ENCODE results near the gene ACAP3.

ACAP3 gene

GRCh38 chr1:1260843-1261560, 46.7 kb downstream of the ACAP3 start:
- Histone ChIP-seq H3K4me3 (ENCODE audit: low read depth in 1 of 2, low read length in 2 of 2) (no peak overlapping the region), H3K27me3 (ENCODE audit: control insufficient read depth in 1 of 2, insufficient read depth in 2 of 2, low read length in 2 of 2) (no peaks in the 10 kb centered on the region), H3K27ac (ENCODE audit: low read depth, low read length) (no peak overlapping the region), H3K4me1 (ENCODE audit: insufficient read depth, low read length) (no peaks in the 10 kb centered on the region), H3K9me3 (ENCODE audit: low read length) (no peaks in the 10 kb centered on the region), H3K36me3 (ENCODE audit: insufficient read depth, low read length) (peaks cover 44% of the 10 kb centered on the region), H3K9ac (ENCODE audit: low read length) (no peak overlapping the region)

- Histone ChIP-seq H3K4me3 (ENCODE audit: low read depth in 1 of 2, low read length in 2 of 2) (no peak overlapping the region), H3K9me3 (ENCODE audit: low read length) (no peaks in the 10 kb centered on the region), H3K27me3 (ENCODE audit: control insufficient read depth in 1 of 2, insufficient read depth in 2 of 2, low read length in 2 of 2) (no peaks in the 10 kb centered on the region), H3K9ac (ENCODE audit: low read length) (no peak overlapping the region), H3K36me3 (ENCODE audit: insufficient read depth, low read length) (peaks cover 53% of the 10 kb centered on the region), H3K27ac (ENCODE audit: low read depth, low read length) (no peak overlapping the region), H3K4me1 (ENCODE audit: insufficient read depth, low read length) (no peaks in the 10 kb centered on the region)
Measured at GRCh38 chr1:1259951-1260600, 47.7 kb downstream of the ACAP3 start.

- Histone ChIP-seq H3K4me3 (ENCODE audit: low read depth in 1 of 2, low read length in 2 of 2) (no peak overlapping the region), H3K4me1 (ENCODE audit: insufficient read depth, low read length) (no peaks in the 10 kb centered on the region), H3K9ac (ENCODE audit: low read length) (no peak overlapping the region), H3K9me3 (ENCODE audit: low read length) (no peaks in the 10 kb centered on the region), H3K36me3 (ENCODE audit: insufficient read depth, low read length) (peaks cover 58% of the 10 kb centered on the region), H3K27me3 (ENCODE audit: control insufficient read depth in 1 of 2, insufficient read depth in 2 of 2, low read length in 2 of 2) (no peaks in the 10 kb centered on the region), H3K27ac (ENCODE audit: low read depth, low read length) (no peak overlapping the region)
Measured at GRCh38 chr1:1259540-1259939, 48.2 kb downstream of the ACAP3 start.

- H3K27ac ChIP-seq (ENCODE audit: low read depth, low read length): no peak overlapping the region
- H3K4me3 ChIP-seq (ENCODE audit: low read depth in 1 of 2, low read length in 2 of 2): no peak overlapping the region
- no peaks in the 10 kb centered on the region for H3K9me3 ChIP-seq (ENCODE audit: low read length)
- peaks cover 58% of the 10 kb centered on the region for H3K36me3 ChIP-seq (ENCODE audit: insufficient read depth, low read length)
- no peak overlapping the region for H3K9ac ChIP-seq (ENCODE audit: low read length)
- no peaks in the 10 kb centered on the region for H3K27me3 ChIP-seq (ENCODE audit: control insufficient read depth in 1 of 2, insufficient read depth in 2 of 2, low read length in 2 of 2)
- H3K4me1 ChIP-seq (ENCODE audit: insufficient read depth, low read length): no peaks in the 10 kb centered on the region
Measured at GRCh38 chr1:1259119-1259488, 48.6 kb downstream of the ACAP3 start.

GRCh38 chr1:1256956-1257871, 50.5 kb downstream of the ACAP3 start:
- no peaks in the 10 kb centered on the region for H3K4me1 ChIP-seq (ENCODE audit: insufficient read depth, low read length)
- H3K36me3 ChIP-seq (ENCODE audit: insufficient read depth, low read length): peaks cover 46% of the 10 kb centered on the region

GRCh38 chr1:1255611-1256010, 52.1 kb downstream of the ACAP3 start:
- Histone ChIP-seq H3K4me1 (ENCODE audit: insufficient read depth, low read length) (no peaks in the 10 kb centered on the region), H3K27ac (ENCODE audit: low read depth, low read length) (no peak overlapping the region), H3K9me3 (ENCODE audit: low read length) (no peaks in the 10 kb centered on the region), H3K9ac (ENCODE audit: low read length) (no peak overlapping the region), H3K27me3 (ENCODE audit: control insufficient read depth in 1 of 2, insufficient read depth in 2 of 2, low read length in 2 of 2) (no peaks in the 10 kb centered on the region), H3K4me3 (ENCODE audit: low read depth in 1 of 2, low read length in 2 of 2) (no peak overlapping the region), H3K36me3 (ENCODE audit: insufficient read depth, low read length) (peaks cover 33% of the 10 kb centered on the region)

More at GRCh38 chr1:1256956-1257871, 50.5 kb downstream of the ACAP3 start:
- no peaks in the 10 kb centered on the region for H3K9me3 ChIP-seq (ENCODE audit: low read length)
- H3K27me3 ChIP-seq (ENCODE audit: control insufficient read depth in 1 of 2, insufficient read depth in 2 of 2, low read length in 2 of 2): no peaks in the 10 kb centered on the region
- no peak overlapping the region for H3K27ac ChIP-seq (ENCODE audit: low read depth, low read length)
- H3K4me3 ChIP-seq (ENCODE audit: low read depth in 1 of 2, low read length in 2 of 2): no peak overlapping the region
- no peak overlapping the region for H3K9ac ChIP-seq (ENCODE audit: low read length)

GRCh38 chr1:1255078-1255477, 52.7 kb downstream of the ACAP3 start:
- no peak overlapping the region for H3K9ac ChIP-seq (ENCODE audit: low read length)
- no peaks in the 10 kb centered on the region for H3K9me3 ChIP-seq (ENCODE audit: low read length)
- H3K36me3 ChIP-seq (ENCODE audit: insufficient read depth, low read length): peaks cover 28% of the 10 kb centered on the region
- H3K27me3 ChIP-seq (ENCODE audit: control insufficient read depth in 1 of 2, insufficient read depth in 2 of 2, low read length in 2 of 2): no peaks in the 10 kb centered on the region
- H3K27ac ChIP-seq (ENCODE audit: low read depth, low read length): no peak overlapping the region
- H3K4me3 ChIP-seq (ENCODE audit: low read depth in 1 of 2, low read length in 2 of 2): no peak overlapping the region
- no peaks in the 10 kb centered on the region for H3K4me1 ChIP-seq (ENCODE audit: insufficient read depth, low read length)

- H3K36me3 ChIP-seq (ENCODE audit: insufficient read depth, low read length): peaks cover 24% of the 10 kb centered on the region
- H3K9ac ChIP-seq (ENCODE audit: low read length): no peak overlapping the region
- no peak overlapping the region for H3K4me3 ChIP-seq (ENCODE audit: low read depth in 1 of 2, low read length in 2 of 2)
- H3K27ac ChIP-seq (ENCODE audit: low read depth, low read length): no peak overlapping the region
- no peaks in the 10 kb centered on the region for H3K9me3 ChIP-seq (ENCODE audit: low read length)
- no peaks in the 10 kb centered on the region for H3K27me3 ChIP-seq (ENCODE audit: control insufficient read depth in 1 of 2, insufficient read depth in 2 of 2, low read length in 2 of 2)
- no peaks in the 10 kb centered on the region for H3K4me1 ChIP-seq (ENCODE audit: insufficient read depth, low read length)
Measured at GRCh38 chr1:1254667-1254998, 53.1 kb downstream of the ACAP3 start.

- no peak overlapping the region for H3K4me3 ChIP-seq (ENCODE audit: low read depth in 1 of 2, low read length in 2 of 2)
- no peak overlapping the region for H3K27ac ChIP-seq (ENCODE audit: low read depth, low read length)
- H3K9me3 ChIP-seq (ENCODE audit: low read length): no peaks in the 10 kb centered on the region
- H3K27me3 ChIP-seq (ENCODE audit: control insufficient read depth in 1 of 2, insufficient read depth in 2 of 2, low read length in 2 of 2): no peaks in the 10 kb centered on the region
- H3K9ac ChIP-seq (ENCODE audit: low read length): no peak overlapping the region
- H3K4me1 ChIP-seq (ENCODE audit: insufficient read depth, low read length): no peaks in the 10 kb centered on the region
- H3K36me3 ChIP-seq (ENCODE audit: insufficient read depth, low read length): peaks cover 22% of the 10 kb centered on the region
Measured at GRCh38 chr1:1253972-1254666, 53.6 kb downstream of the ACAP3 start.

- no peaks in the 10 kb centered on the region for H3K4me1 ChIP-seq (ENCODE audit: insufficient read depth, low read length)
- no peaks in the 10 kb centered on the region for H3K27me3 ChIP-seq (ENCODE audit: control insufficient read depth in 1 of 2, insufficient read depth in 2 of 2, low read length in 2 of 2)
- no peak overlapping the region for H3K9ac ChIP-seq (ENCODE audit: low read length)
- H3K9me3 ChIP-seq (ENCODE audit: low read length): no peaks in the 10 kb centered on the region
- no peak overlapping the region for H3K4me3 ChIP-seq (ENCODE audit: low read depth in 1 of 2, low read length in 2 of 2)
- H3K27ac ChIP-seq (ENCODE audit: low read depth, low read length): no peak overlapping the region
- peaks cover 17% of the 10 kb centered on the region for H3K36me3 ChIP-seq (ENCODE audit: insufficient read depth, low read length)
Measured at GRCh38 chr1:1253314-1253713, 54.4 kb downstream of the ACAP3 start.

GRCh38 chr1:1250786-1251284, 56.9 kb downstream of the ACAP3 start:
- Histone ChIP-seq H3K27ac (ENCODE audit: low read depth, low read length) (no peak overlapping the region), H3K4me1 (ENCODE audit: insufficient read depth, low read length) (no peaks in the 10 kb centered on the region)

More at GRCh38 chr1:1250786-1251284, 56.9 kb downstream of the ACAP3 start:
- Histone ChIP-seq H3K9me3 (ENCODE audit: low read length) (no peaks in the 10 kb centered on the region), H3K4me3 (ENCODE audit: low read depth in 1 of 2, low read length in 2 of 2) (no peak overlapping the region), H3K36me3 (ENCODE audit: insufficient read depth, low read length) (peaks cover 12% of the 10 kb centered on the region), H3K9ac (ENCODE audit: low read length) (no peak overlapping the region), H3K27me3 (ENCODE audit: control insufficient read depth in 1 of 2, insufficient read depth in 2 of 2, low read length in 2 of 2) (peaks cover 0 to 19% of the 10 kb centered on the region in 2 donors)

Measured in muscle layer of colon (tissue), 2 donors.